ENCODE data around the gene SRGAP3.

The SRGAP3 gene

DNA sequence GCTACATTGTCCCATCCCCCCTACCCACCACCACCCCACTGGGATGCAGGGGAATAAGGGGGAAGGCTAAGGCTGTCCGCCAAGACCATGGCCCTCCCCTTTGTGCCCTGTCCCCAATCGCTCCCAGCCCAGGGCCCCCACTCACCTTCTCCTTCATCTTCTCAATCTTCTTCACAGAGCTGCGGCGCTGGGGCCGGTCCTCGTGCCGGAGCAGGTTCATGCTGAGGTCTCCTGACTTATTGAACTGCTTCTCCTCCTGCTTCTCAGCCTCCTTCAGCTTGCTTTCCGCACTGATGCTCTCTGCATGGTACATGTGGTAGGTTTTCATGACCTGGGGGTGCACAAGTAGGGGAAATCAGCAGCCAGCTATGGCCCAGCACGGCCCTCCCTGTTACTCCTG, 185.2 kb downstream of the SRGAP3 start:
- no peak overlapping the region for H3K4me3 ChIP-seq (replicated peaks; ENCODE audit: low read depth, low read length)
- no peak for DNase-seq (ENCODE audit: low read depth)
- TF ChIP-seq, protein P1, sequence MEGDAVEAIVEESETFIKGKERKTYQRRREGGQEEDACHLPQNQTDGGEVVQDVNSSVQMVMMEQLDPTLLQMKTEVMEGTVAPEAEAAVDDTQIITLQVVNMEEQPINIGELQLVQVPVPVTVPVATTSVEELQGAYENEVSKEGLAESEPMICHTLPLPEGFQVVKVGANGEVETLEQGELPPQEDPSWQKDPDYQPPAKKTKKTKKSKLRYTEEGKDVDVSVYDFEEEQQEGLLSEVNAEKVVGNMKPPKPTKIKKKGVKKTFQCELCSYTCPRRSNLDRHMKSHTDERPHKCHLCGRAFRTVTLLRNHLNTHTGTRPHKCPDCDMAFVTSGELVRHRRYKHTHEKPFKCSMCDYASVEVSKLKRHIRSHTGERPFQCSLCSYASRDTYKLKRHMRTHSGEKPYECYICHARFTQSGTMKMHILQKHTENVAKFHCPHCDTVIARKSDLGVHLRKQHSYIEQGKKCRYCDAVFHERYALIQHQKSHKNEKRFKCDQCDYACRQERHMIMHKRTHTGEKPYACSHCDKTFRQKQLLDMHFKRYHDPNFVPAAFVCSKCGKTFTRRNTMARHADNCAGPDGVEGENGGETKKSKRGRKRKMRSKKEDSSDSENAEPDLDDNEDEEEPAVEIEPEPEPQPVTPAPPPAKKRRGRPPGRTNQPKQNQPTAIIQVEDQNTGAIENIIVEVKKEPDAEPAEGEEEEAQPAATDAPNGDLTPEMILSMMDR (IDR thresholded peaks at IDR 0.05; ENCODE audit: low read length, missing control alignments): no peak

DNA sequence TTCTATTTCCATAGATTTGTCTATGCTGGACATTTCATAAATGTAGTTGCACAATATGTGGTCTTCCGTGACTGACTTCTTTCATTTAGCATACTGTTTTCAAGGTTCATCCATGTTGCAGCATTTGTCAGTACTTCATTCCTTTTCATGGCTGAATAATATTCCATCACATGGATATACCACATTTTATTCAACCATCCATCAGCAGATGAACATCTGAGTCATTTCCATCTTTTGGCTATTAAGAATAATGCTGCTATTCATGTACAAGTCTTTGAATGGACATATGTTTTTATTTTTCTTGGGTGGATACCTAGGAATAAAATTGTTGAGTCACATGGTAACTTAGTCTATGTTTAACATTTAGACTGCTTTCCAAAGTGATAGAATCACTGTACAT, 186.9 kb downstream of the SRGAP3 start:
- no peak overlapping the region for H3K4me3 ChIP-seq (replicated peaks; ENCODE audit: low read depth, low read length)
- TF ChIP-seq, protein P1 (IDR thresholded peaks at IDR 0.05; ENCODE audit: low read length, missing control alignments): no peak
- DNase-seq (ENCODE audit: low read depth): no peak

DNA sequence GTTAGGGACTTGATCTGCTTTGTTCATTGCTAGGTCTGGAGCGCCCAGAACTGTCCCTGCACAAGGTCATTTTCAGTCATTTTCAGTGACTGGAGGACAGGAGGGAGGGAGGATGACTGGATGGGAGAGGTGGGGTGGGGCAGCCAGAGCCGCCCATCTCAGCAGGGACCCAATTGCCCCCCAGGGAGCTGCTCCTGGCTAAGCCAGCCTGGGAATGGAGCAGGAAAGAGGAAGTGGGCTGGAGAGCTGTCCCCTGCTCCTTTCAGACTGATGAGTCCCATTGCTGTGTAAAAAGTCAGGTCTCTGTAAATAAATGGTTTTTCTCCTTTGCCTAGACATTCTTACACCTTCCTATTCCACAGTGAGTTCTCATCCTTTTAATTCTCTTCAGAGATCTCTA, 187.8 kb downstream of the SRGAP3 start:
- no peak overlapping the region for H3K4me3 ChIP-seq (replicated peaks; ENCODE audit: low read depth, low read length)
- TF ChIP-seq, protein P1 (IDR thresholded peaks at IDR 0.05; ENCODE audit: low read length, missing control alignments): no peak
- DNase-seq (ENCODE audit: low read depth): no peak

DNA sequence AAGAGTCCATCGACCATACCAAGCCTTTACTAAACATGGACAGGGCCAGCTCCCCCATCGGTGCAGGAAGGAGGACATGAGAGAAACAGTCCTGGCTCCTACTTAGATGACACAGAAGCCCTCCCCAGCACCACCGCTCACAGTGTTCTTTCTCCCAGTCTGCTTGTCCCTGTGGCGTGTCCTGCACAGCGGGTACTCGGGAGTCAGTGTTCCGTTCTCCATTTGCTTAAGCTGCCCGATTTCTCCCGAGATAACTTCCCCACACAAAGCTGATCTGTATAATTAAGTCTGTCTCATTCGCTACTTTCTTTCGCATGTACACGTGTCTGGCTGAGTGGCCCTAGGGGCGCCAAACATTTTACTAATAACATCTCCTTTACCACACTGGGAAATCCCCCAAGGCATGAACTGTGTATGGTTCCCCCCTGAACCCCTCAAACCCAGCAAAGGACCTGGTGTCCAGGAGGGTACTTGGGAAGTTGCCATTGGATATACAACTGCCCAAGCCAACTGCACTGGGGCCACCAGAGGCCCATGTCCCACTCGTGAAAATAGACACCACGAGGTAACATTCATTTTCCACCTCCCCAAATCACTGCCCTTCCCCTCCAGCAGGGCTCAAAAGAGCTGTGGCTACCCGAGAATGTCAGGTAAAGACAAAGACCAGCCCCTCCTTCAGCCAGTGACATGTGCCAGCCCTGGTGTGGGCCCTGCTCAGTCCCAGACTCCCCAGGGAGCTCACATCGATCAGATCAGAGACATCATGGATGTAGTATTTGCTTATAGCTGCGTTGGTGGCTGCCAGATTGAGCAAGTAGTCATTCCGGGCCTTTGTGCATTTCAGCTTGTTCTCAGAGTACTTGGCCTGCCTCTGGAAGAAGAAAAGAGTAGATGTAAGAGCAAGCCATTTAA, 189.7 kb downstream of the SRGAP3 start:
- no peak overlapping the region for H3K4me3 ChIP-seq (replicated peaks; ENCODE audit: low read depth, low read length)
- no peak for DNase-seq (ENCODE audit: low read depth)
- TF ChIP-seq, protein P1 (IDR thresholded peaks at IDR 0.05; ENCODE audit: low read length, missing control alignments): no peak

DNA sequence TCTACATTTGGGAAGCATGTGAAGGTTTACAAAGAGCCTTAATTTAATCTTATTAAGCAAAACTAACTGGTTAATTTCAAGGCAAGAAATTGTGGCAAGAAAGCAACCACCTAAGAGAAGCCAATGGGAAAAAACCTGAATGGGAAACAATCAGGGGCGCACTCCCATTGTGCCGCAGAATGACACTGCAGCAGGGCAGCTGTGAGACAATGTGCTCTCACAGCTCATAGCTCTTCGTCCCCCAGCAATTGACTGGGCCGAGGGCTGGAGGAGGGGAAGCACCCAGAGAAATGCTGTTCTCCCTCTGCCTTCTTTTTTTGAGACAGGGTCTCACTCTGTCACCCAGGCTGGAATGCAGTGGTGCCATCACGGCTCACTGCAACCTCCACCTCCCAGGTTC, 192.9 kb downstream of the SRGAP3 start:
- DNase-seq (ENCODE audit: low read depth): no peak
- no peak overlapping the region for H3K4me3 ChIP-seq (replicated peaks; ENCODE audit: low read depth, low read length)
- TF ChIP-seq, protein P1 (IDR thresholded peaks at IDR 0.05; ENCODE audit: low read length, missing control alignments): no peak

DNA sequence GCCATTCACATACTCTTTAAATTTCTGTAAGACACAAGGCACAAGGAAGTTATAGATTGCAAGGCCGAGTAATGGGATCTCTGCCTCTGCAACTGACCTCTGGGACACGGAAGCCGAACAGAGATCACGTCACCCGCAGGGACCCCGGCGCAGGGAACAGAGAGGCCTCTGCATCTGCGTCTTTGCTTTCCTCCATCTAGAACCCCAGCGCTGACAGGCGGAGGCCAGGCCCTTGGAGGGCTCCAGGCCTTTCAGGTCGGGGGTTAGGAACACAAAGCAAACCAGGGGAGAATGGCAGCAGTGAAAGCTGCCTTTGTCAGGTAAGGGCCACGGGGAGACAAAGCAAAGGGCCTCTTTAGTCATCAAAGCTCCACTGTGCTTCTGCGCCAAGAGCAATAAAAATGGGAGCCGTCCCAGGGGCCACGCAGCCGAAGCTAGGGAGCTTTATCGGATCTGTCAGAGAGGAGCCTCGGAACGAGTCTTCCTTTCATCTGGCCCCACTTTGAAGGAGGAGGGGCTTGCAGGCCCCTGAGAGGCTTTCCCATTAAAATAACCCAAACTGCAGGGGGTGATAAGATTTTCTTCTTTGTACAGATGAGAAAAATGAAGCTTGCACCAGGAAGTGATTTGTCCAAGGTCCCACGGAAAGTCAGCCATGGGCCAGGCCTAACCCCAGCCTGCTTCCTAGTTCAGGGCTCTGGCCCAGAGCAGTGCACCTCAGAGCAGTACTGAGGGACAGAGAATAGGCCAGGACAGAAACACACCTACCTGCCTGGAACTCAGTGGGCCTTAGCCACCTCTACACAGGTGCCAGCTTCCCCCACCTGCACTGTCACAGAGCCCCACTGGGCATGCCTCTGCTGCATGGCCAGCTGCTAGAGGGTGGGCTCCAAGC, 201.7 kb downstream of the SRGAP3 start:
- TF ChIP-seq, protein P1 (IDR thresholded peaks at IDR 0.05; ENCODE audit: low read length, missing control alignments): no peak
- no peak for DNase-seq (ENCODE audit: low read depth)

More for the DNA sequence above, 201.7 kb downstream of the SRGAP3 start:
- no peak overlapping the region for H3K4me3 ChIP-seq (replicated peaks; ENCODE audit: low read depth, low read length)
